Glutamatergic neuron (in vitro differentiated cells): Measurements from ENCODE around the gene EIF4E. TPM values are rescaled to one million over a fixed set of nuclear protein-coding genes. Genes with fewer than 3 reads are reported as not detected.

Source experiments
- DNase-seq: peaks from one replicate; pipeline ENCODE4 v3.0.0; 2022
- H3K27ac Mint-ChIP-seq: one replicate; pipeline ENCODE4 v1.8.0; 2020; ENCODE audit warnings: mild to moderate bottlenecking, mixed read lengths, inconsistent platforms; ENCODE audit not compliant: unreplicated experiment
- H3K27me3 Mint-ChIP-seq: one replicate; pipeline ENCODE4 v1.8.0; 2020; ENCODE audit warnings: mild to moderate bottlenecking, moderate library complexity, mixed read lengths, inconsistent platforms; ENCODE audit not compliant: unreplicated experiment
- H3K36me3 Mint-ChIP-seq: one replicate; pipeline ENCODE4 v1.8.0; 2020; ENCODE audit warnings: mild to moderate bottlenecking, mixed read lengths, inconsistent platforms; ENCODE audit not compliant: unreplicated experiment
- H3K4me1 Mint-ChIP-seq: one replicate; pipeline ENCODE4 v1.8.0; 2020; ENCODE audit warnings: mild to moderate bottlenecking, low read depth, mixed read lengths, inconsistent platforms; ENCODE audit not compliant: unreplicated experiment
- H3K4me3 Mint-ChIP-seq: one replicate; pipeline ENCODE4 v1.8.0; 2020; ENCODE audit warnings: mild to moderate bottlenecking, mixed read lengths, inconsistent platforms; ENCODE audit not compliant: unreplicated experiment
- H3K9me3 Mint-ChIP-seq: one replicate; pipeline ENCODE4 v1.8.0; 2020; ENCODE audit warnings: mild to moderate bottlenecking, moderate library complexity, mixed read lengths, inconsistent platforms; ENCODE audit not compliant: unreplicated experiment
- total RNA-seq: library from RNA; stranded (reverse); fragmentation: NEBNext Ultra II Directional; extraction: Animal tissue kit (Norgen Biotek cat#: 25700); gene quantifications from one replicate; pipeline ENCODE4 v1.2.1, GENCODE V29; 2021; ENCODE audit not compliant: unreplicated experiment
- TF ChIP-seq, protein P1 (sequence below): fragments of 200-600 bp; sonication (generic); IDR thresholded peaks from one replicate; pipeline ENCODE4 v1.5.0; 2021; ENCODE audit not compliant: partially characterized antibody, unreplicated experiment

Gene EIF4E
- total RNA-seq, 1 donor from 2014 or later, result 92.8 TPM

- Mint-ChIP-seq H3K4me3 (no peak overlapping the region), H3K4me1 (peaks cover 8% of the 10 kb centered on the region), H3K9me3 (no peaks in the 10 kb centered on the region), H3K27ac (no peak overlapping the region), H3K36me3 (peaks cover 4% of the 10 kb centered on the region), H3K27me3 (peaks cover 1% of the 10 kb centered on the region)
- no peak for DNase-seq
- TF ChIP-seq, protein P1, sequence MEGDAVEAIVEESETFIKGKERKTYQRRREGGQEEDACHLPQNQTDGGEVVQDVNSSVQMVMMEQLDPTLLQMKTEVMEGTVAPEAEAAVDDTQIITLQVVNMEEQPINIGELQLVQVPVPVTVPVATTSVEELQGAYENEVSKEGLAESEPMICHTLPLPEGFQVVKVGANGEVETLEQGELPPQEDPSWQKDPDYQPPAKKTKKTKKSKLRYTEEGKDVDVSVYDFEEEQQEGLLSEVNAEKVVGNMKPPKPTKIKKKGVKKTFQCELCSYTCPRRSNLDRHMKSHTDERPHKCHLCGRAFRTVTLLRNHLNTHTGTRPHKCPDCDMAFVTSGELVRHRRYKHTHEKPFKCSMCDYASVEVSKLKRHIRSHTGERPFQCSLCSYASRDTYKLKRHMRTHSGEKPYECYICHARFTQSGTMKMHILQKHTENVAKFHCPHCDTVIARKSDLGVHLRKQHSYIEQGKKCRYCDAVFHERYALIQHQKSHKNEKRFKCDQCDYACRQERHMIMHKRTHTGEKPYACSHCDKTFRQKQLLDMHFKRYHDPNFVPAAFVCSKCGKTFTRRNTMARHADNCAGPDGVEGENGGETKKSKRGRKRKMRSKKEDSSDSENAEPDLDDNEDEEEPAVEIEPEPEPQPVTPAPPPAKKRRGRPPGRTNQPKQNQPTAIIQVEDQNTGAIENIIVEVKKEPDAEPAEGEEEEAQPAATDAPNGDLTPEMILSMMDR, result no peak
These were observed 38.9 kb upstream of the EIF4E start for GRCh38 chr4:98967786-98968329.

DNA sequence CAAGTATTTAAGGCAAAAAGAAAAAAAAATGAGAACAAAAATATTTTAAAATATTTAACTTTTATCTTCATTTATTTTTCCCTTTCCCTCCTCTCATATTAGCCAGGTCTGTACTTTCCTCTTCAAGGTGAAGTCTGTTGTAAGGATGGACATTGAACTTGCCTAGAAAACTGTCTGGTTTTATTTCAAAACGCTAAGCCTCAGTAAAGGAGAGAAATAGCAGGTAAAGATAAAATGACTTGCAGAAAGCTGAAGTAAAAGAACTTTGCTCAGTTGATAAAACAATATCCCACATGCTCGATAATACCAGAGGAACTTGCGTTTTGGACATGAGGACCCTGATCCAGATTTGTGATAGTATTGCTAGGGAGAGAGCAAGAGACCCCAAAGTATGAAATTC lies 38.0 kb upstream of the EIF4E start:
- Mint-ChIP-seq H3K27me3 (peaks cover 1% of the 10 kb centered on the region), H3K9me3 (no peaks in the 10 kb centered on the region), H3K27ac (no peak overlapping the region), H3K4me1 (peaks cover 8% of the 10 kb centered on the region), H3K4me3 (no peak overlapping the region), H3K36me3 (peaks cover 4% of the 10 kb centered on the region)
- DNase-seq, result no peak
- TF ChIP-seq, protein P1, result no peak

DNA sequence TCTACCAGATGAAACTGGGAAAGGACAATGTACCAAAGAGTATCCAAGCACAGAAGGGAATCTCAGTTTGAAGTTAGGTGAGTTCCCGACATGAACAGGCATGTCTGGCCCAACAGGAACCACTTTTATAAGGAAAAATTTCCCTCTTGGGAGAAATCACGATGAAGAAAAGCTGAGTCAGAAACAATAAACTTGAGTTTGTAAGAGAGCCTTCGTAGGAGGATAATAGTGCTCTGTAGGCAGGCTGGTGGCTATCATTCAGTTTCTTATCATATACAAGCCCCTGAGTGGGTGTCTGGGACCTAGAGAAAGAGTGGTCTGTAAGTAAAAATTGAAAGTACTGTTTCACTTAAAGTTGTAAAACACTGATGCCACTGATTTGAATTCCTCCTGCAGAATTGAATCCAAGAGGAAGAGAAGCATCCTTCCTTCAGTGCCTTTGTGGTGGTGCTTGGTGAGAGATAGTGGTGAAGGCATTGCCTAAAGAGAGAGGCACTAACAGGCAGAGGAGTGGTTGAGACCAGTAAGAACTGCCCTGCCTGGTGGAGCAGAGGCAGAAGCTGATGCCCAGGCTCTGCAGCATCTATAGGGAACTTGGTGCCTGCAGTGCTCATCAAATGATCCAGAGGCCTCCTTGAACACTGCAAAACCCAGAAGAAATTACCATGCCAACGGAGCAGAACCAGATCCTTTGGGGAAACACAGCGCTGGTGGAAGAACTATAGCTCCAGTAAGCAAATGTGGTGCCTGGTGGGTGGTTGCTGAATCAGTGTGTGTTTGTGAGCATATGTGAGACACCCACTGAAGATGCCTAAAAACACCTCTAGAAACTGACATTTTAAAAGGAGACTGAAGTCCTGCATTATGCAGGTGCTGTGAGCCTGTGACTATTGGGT lies 34.9 kb upstream of the EIF4E start:
- H3K27ac Mint-ChIP-seq, result no peak overlapping the region
- peaks cover 1% of the 10 kb centered on the region for H3K27me3 Mint-ChIP-seq
- H3K4me1 Mint-ChIP-seq, result no peaks in the 10 kb centered on the region
- DNase-seq, result no peak
- H3K9me3 Mint-ChIP-seq, result no peaks in the 10 kb centered on the region
- peaks cover 4% of the 10 kb centered on the region for H3K36me3 Mint-ChIP-seq
- no peak overlapping the region for H3K4me3 Mint-ChIP-seq
- TF ChIP-seq, protein P1, result no peak

- H3K27ac Mint-ChIP-seq, result no peak overlapping the region
These were observed 32.8 kb upstream of the EIF4E start for GRCh38 chr4:98961770-98962169.

More at GRCh38 chr4:98961770-98962169, 32.8 kb upstream of the EIF4E start:
- H3K4me1 Mint-ChIP-seq, result no peaks in the 10 kb centered on the region
- no peak for DNase-seq
- no peak overlapping the region for H3K4me3 Mint-ChIP-seq
- H3K36me3 Mint-ChIP-seq, result peaks cover 4% of the 10 kb centered on the region
- TF ChIP-seq, protein P1, result no peak
- H3K9me3 Mint-ChIP-seq, result no peaks in the 10 kb centered on the region
- H3K27me3 Mint-ChIP-seq, result no peaks in the 10 kb centered on the region
